ENCODE data around the gene MRPL57.
"Not testable (repeated sequence)": the region's sequence is repeated elsewhere in the genome, so short reads cannot be mapped to it uniquely, and the experiment has no call there.

The MRPL57 gene

GRCh38 chr13:21197606-21198225 is 21.3 kb downstream of the MRPL57 start:
- DNase-seq (ENCODE audit: low read depth), result not testable (repeated sequence)

- DNase-seq (ENCODE audit: low read depth), result not testable (repeated sequence)
Observed at GRCh38 chr13:21198391-21198790, 21.9 kb downstream of the MRPL57 start.

- not testable (repeated sequence) for DNase-seq (ENCODE audit: low read depth)
Observed at GRCh38 chr13:21201456-21202190, 25.2 kb downstream of the MRPL57 start.

GRCh38 chr13:21202767-21203531 is 26.5 kb downstream of the MRPL57 start:
- no peak for DNase-seq (ENCODE audit: low read depth)

GRCh38 chr13:21208652-21209154 is 32.2 kb downstream of the MRPL57 start:
- DNase-seq (ENCODE audit: low read depth), result no peak

- DNase-seq (ENCODE audit: low read depth), result no peak
Observed at GRCh38 chr13:21212138-21212775, 35.8 kb downstream of the MRPL57 start.

GRCh38 chr13:21215419-21215818 is 39.0 kb downstream of the MRPL57 start:
- not testable (repeated sequence) for DNase-seq (ENCODE audit: low read depth)

GRCh38 chr13:21216332-21216731 is 39.9 kb downstream of the MRPL57 start:
- no peak for DNase-seq (ENCODE audit: low read depth)

- no peak for DNase-seq (ENCODE audit: low read depth)
Observed at GRCh38 chr13:21218351-21219035, 42.0 kb downstream of the MRPL57 start.

- no peak for DNase-seq (ENCODE audit: low read depth)
Observed at GRCh38 chr13:21219036-21219381, 42.6 kb downstream of the MRPL57 start.

- not testable (repeated sequence) for DNase-seq (ENCODE audit: low read depth)
Observed at GRCh38 chr13:21219716-21220115, 43.3 kb downstream of the MRPL57 start.

- no peak for DNase-seq (ENCODE audit: low read depth)
Observed at GRCh38 chr13:21221268-21221667, 44.8 kb downstream of the MRPL57 start.

GRCh38 chr13:21225082-21225481 is 48.6 kb downstream of the MRPL57 start:
- DNase-seq (ENCODE audit: low read depth), result no peak

- no peak for DNase-seq (ENCODE audit: low read depth)
Observed at GRCh38 chr13:21225841-21226581, 49.6 kb downstream of the MRPL57 start.

GRCh38 chr13:21227917-21228316 is 51.5 kb downstream of the MRPL57 start:
- no peak for DNase-seq (ENCODE audit: low read depth)

All from stimulated activated CD8-positive, alpha-beta memory T cell treated with anti-CD3 and anti-CD28 coated beads, Interleukin-4, amount 100 ng/mL, for 24 hours (primary cell).